HUES6 (cell line): ENCODE results near the gene ABCG4.
A peak's percentile ranks its signal among the peaks of the same experiment; 100 is the strongest.

Source experiments
- H3K27ac ChIP-seq: 2 replicates; pipeline ENCODE4 v1.7.0; 2013; ENCODE audit warnings: low read depth, mild to moderate bottlenecking, low read length, inconsistent platforms
- H3K27me3 ChIP-seq: 2 replicates; pipeline ENCODE4 v1.6.1; 2013; ENCODE audit warnings: low read length; ENCODE audit not compliant: control insufficient read depth, insufficient read depth
- H3K36me3 ChIP-seq: 2 replicates; pipeline ENCODE4 v1.6.1; 2013; ENCODE audit warnings: low read length; ENCODE audit not compliant: control insufficient read depth, insufficient read depth
- H3K4me1 ChIP-seq: 2 replicates; pipeline ENCODE4 v1.6.1; 2013; ENCODE audit warnings: low read length; ENCODE audit not compliant: control insufficient read depth, insufficient read depth
- H3K4me3 ChIP-seq: 2 replicates; pipeline ENCODE4 v1.5.1; 2013; ENCODE audit warnings: low read depth, low read length
- H3K9ac ChIP-seq: one replicate; pipeline ENCODE4 v1.6.1; 2013; ENCODE audit warnings: mild to moderate bottlenecking, low read length
- H3K9me3 ChIP-seq: 2 replicates; pipeline ENCODE4 v1.6.1; 2013; ENCODE audit warnings: low read depth, low read length; ENCODE audit not compliant: control insufficient read depth, insufficient read depth

ABCG4 gene

GRCh38 chr11:119108146-119108856 lies 40.6 kb upstream of the ABCG4 start:
- Histone ChIP-seq H3K9ac (peak overlapping the region; percentile 63), H3K4me1 (peaks cover 21% of the 10 kb centered on the region), H3K36me3 (0 out of 2 replicates have a peak, but pooled peaks cover 8% of the 10 kb centered on the region), H3K4me3 (peak overlapping the region; percentile 65), H3K27me3 (peaks cover 13% of the 10 kb centered on the region), H3K27ac (no peak overlapping the region), H3K9me3 (no peaks in the 10 kb centered on the region)

DNA sequence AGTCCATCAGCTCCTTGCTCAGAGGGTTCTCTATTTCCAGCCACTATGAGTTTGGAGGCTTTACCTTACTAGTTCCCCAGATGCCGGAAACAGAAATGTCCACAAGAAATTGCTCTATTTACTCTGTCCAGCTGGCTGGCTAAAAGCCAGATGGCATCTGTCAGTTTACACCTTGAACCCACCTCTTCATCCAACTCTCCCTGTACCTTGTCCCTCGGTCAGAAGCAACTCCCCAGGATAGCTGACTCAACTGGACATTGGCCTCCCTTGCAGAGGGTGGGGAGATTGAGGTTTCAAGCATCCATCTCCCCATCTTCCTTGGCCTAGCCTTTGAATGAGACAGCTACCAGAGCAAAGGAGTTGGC lies 40.0 kb upstream of the ABCG4 start:
- Histone ChIP-seq H3K27me3 (peaks cover 13% of the 10 kb centered on the region), H3K4me1 (peaks cover 21% of the 10 kb centered on the region), H3K36me3 (0 out of 2 replicates have a peak, but pooled peaks cover 8% of the 10 kb centered on the region), H3K9ac (no peak overlapping the region), H3K27ac (no peak overlapping the region), H3K9me3 (no peaks in the 10 kb centered on the region), H3K4me3 (no peak overlapping the region)

- Histone ChIP-seq H3K27ac (no peak overlapping the region), H3K4me1 (peaks cover 21% of the 10 kb centered on the region), H3K4me3 (no peak overlapping the region), H3K36me3 (0 out of 2 replicates have a peak, but pooled peaks cover 8% of the 10 kb centered on the region), H3K9me3 (no peaks in the 10 kb centered on the region), H3K27me3 (peaks cover 13% of the 10 kb centered on the region), H3K9ac (no peak overlapping the region)
Observed at GRCh38 chr11:119109843-119110242, 39.0 kb upstream of the ABCG4 start.

DNA sequence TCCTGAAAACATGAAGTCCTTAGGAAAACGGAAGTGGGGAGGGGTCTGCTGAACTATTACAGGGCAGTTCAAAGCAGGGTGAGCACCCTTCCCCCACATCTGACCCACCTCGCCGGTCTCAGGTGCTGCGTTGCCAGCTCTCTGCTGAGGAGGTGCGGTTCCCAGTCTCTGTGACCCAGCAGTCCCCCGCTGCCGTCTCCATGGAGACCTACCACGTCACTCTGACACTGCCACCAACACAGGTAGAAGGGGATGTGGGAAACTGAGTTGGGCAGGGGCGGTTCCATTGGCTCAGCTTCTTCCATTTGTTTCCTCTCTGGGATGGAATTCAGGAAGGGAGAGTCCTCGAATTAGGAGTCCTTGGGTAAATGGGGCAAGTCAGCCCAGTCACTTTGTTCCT lies 38.4 kb upstream of the ABCG4 start:
- no peaks in the 10 kb centered on the region for H3K9me3 ChIP-seq
- 0 out of 2 replicates have a peak, but pooled peaks cover 8% of the 10 kb centered on the region for H3K36me3 ChIP-seq
- H3K9ac ChIP-seq = no peak overlapping the region
- no peak overlapping the region for H3K27ac ChIP-seq
- H3K4me1 ChIP-seq = peaks cover 21% of the 10 kb centered on the region
- H3K27me3 ChIP-seq = peaks cover 13% of the 10 kb centered on the region
- H3K4me3 ChIP-seq = no peak overlapping the region

GRCh38 chr11:119111361-119111925 lies 37.4 kb upstream of the ABCG4 start:
- peaks cover 13% of the 10 kb centered on the region for H3K27me3 ChIP-seq
- no peak overlapping the region for H3K9ac ChIP-seq
- no peak overlapping the region for H3K27ac ChIP-seq
- H3K4me1 ChIP-seq = peaks cover 17% of the 10 kb centered on the region
- H3K36me3 ChIP-seq = 0 out of 2 replicates have a peak, but pooled peaks cover 8% of the 10 kb centered on the region
- no peaks in the 10 kb centered on the region for H3K9me3 ChIP-seq
- H3K4me3 ChIP-seq = no peak overlapping the region

DNA sequence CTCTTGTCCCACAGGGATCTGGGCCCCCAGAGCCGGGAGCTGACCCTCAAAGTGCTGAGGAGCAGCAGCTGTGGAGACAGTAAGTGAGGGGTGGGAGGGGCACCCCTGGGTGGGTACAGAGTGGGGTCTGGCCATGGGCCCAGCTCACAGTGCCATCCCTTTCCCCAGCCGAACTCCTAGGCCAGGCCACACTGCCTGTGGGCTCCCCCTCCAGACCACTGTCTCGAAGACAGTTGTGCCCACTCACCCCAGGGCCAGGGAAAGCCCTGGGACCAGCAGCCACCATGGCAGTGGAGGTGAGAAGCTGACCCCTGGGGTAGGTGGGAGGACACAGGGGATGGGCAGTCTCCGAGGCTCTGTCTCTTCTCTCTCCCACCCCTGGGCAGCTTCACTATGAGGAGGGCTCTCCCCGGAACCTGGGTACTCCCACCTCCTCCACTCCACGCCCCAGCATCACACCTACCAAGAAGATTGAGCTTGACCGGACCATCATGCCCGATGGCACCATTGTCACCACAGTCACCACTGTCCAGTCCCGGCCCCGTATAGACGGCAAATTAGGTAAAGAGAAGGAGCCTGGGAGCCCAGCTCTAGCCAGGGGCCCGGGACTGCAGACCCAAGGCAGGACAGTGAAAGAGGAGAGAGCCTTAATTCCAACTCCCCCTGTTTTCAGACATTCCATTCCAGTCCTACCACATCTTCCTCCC lies 36.4 kb upstream of the ABCG4 start:
- Histone ChIP-seq H3K4me1 (peaks cover 12% of the 10 kb centered on the region), H3K27me3 (peaks cover 13% of the 10 kb centered on the region), H3K4me3 (no peak overlapping the region), H3K27ac (no peak overlapping the region), H3K9ac (no peak overlapping the region), H3K9me3 (no peaks in the 10 kb centered on the region), H3K36me3 (0 out of 2 replicates have a peak, but pooled peaks cover 8% of the 10 kb centered on the region)

DNA sequence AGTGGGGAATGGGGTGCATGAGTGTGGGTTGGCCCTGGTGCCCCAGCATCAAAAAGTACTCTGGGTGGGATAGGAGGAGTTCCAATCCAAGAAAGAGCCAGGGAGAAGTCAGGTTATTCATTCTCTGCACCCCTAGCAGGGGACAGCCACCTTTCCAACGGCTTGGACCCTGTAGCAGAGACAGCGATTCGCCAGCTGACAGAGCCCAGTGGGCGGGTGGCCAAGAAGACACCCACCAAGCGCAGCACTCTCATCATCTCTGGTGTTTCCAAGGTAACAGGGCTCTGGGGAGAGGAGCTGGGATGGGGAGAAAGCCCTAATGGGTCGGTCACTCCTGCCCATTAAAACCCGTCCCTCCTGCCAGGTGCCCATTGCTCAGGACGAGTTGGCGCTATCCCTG lies 35.1 kb upstream of the ABCG4 start:
- Histone ChIP-seq H3K9me3 (no peaks in the 10 kb centered on the region), H3K27ac (no peak overlapping the region), H3K4me1 (peaks cover 4% of the 10 kb centered on the region), H3K27me3 (peaks cover 3% of the 10 kb centered on the region; the same call in 1 of the 2 replicates), H3K4me3 (no peak overlapping the region), H3K36me3 (0 out of 2 replicates have a peak, but pooled peaks cover 8% of the 10 kb centered on the region), H3K9ac (no peak overlapping the region)

DNA sequence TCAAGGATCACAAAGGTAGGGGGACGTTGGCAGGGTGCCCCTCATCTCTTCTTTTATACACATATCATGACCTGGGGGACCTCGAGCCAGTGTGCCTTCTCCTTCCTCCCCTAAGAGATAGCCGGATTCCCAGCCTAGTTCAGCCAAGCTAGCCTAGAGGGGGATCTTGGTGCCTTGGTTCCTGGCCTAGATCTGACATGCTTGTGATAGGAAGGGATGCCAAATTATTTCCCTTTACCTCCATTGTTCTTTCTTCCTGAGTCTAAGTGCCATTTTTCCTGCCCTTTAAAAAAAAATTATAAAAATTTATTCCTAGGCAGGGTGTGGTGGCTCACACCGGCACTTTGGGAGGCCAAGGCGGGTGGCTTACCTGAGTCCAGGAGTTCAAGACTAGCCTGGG lies 34.5 kb upstream of the ABCG4 start:
- Histone ChIP-seq H3K9me3 (no peaks in the 10 kb centered on the region), H3K4me1 (peaks cover 3% of the 10 kb centered on the region; the same call in 1 of the 2 replicates), H3K27ac (no peak overlapping the region), H3K27me3 (no peaks in the 10 kb centered on the region), H3K36me3 (0 out of 2 replicates have a peak, but pooled peaks cover 8% of the 10 kb centered on the region), H3K4me3 (no peak overlapping the region), H3K9ac (no peak overlapping the region)

DNA sequence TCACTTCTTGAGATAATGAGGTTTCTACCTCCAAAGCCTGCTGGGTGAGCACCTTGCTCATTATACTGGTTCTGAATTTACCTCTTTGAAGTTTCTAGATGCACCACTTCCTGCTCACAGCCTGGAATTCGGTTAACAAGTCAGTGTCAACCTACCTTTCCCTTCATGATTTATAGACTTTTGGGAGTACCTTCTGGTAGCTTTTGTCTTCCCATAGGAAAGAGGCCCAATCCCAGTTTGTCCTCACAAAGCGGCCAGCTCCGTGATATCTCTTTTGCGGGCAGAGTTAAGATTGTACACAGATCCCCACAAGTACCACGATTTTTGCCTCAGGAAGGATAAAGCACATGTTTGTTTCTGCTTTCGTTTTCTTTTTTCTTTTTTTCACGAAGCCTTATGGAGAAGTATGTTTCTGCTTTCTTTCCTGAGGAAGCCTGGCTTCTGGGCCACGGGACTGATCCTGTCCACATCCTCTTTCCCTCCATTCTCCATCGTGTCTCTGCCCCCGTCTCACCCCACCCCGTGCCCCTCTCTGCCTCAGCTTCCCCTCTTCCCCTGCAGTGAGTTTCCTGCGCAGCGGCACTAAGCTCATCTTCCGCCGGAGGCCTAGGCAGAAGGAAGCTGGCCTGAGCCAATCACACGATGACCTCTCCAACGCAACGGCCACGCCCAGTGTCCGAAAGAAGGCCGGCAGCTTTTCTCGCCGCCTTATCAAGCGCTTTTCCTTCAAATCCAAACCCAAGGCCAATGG lies 33.2 kb upstream of the ABCG4 start:
- no peak overlapping the region for H3K4me3 ChIP-seq
- 0 out of 2 replicates have a peak, but pooled peaks cover 8% of the 10 kb centered on the region for H3K36me3 ChIP-seq
- H3K27me3 ChIP-seq = no peaks in the 10 kb centered on the region
- peaks cover 8% of the 10 kb centered on the region for H3K4me1 ChIP-seq
- H3K9me3 ChIP-seq = no peaks in the 10 kb centered on the region
- no peak overlapping the region for H3K9ac ChIP-seq
- H3K27ac ChIP-seq = no peak overlapping the region

DNA sequence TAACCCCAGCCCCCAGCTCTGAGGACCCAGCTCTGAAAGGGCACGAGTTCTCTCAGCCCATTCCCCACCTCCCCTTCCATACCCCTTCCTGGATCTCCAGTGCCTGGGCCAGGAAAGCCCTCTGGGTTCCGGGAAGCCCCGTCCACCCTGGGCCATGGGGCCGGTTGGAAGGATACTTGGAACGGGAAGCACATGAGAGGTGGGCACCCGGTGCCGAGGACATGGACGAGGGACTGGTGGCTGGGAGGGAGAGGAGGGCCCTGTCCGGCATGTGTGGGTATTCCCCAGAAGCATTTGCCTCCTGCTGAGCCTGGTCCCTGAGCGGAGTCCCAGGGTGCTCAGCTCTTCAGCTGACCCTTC lies 32.6 kb upstream of the ABCG4 start:
- Histone ChIP-seq H3K27ac (no peak overlapping the region), H3K9ac (no peak overlapping the region), H3K36me3 (0 out of 2 replicates have a peak, but pooled peaks cover 3% of the 10 kb centered on the region), H3K4me1 (peaks cover 11% of the 10 kb centered on the region), H3K27me3 (no peaks in the 10 kb centered on the region), H3K9me3 (no peaks in the 10 kb centered on the region), H3K4me3 (no peak overlapping the region)
